Measurements from ENCODE around the gene C5. TPM values are rescaled to one million over a fixed set of nuclear protein-coding genes. Genes with fewer than 3 reads are reported as not detected.

The C5 gene
- total RNA-seq, 2 experiments from 2014 or later, result 2.5 to 2.7 TPM

- Mint-ChIP-seq H3K4me1 (ENCODE audit: low read depth) (peaks cover 49% of the 10 kb centered on the region), H3K36me3 (no peaks in the 10 kb centered on the region), H3K27ac (peak overlapping the region; percentile 49), H3K4me3 (no peak overlapping the region), H3K27me3 (no peaks in the 10 kb centered on the region), H3K9me3 (no peaks in the 10 kb centered on the region)
- ChIA-PET CTCF (interaction anchor here (1.0 to 6.3 kb wide), 14 partner anchors 13 to 182 kb away, joined by 3 to 76 read pairs (median 6); partner anchors contain the start of gene TRAF1), POLR2A (interaction anchor here (1.2 to 10.5 kb wide), 3 partner anchors 15 to 144 kb away, joined by 3 to 124 read pairs (median 6); partner anchors contain the start of gene FBXW2)
- DNase-seq, result no peak
- intact Hi-C loops (cut with micrococcal nuclease), result no loop called here
Measured at GRCh38 chr9:120937596-120937995, 112.5 kb downstream of the C5 start.

- POLR2A ChIA-PET, result interaction anchor here (0.6 to 10.5 kb wide), 5 partner anchors 14 to 223 kb away, joined by 3 to 124 read pairs (median 3); partner anchors contain the start of gene FBXW2
- CTCF ChIA-PET, result interaction anchor here (0.6 to 6.3 kb wide), 21 partner anchors 13 to 181 kb away, joined by 3 to 76 read pairs (median 5); partner anchors contain the start of genes PSMD5 and TRAF1
- intact Hi-C loops (cut with micrococcal nuclease), result no loop called here
- H3K27me3 Mint-ChIP-seq, result no peaks in the 10 kb centered on the region
- H3K9me3 Mint-ChIP-seq, result no peaks in the 10 kb centered on the region
- H3K4me1 Mint-ChIP-seq (ENCODE audit: low read depth), result peaks cover 54% of the 10 kb centered on the region
- no peaks in the 10 kb centered on the region for H3K36me3 Mint-ChIP-seq
- no peak for DNase-seq
- H3K27ac Mint-ChIP-seq, result peak overlapping the region; percentile 99
- H3K4me3 Mint-ChIP-seq, result no peak overlapping the region
Measured at GRCh38 chr9:120937127-120937526, 112.9 kb downstream of the C5 start.

GRCh38 chr9:120936764-120937122, 113.3 kb downstream of the C5 start:
- ChIA-PET POLR2A (interaction anchor here (0.6 to 10.5 kb wide), 4 partner anchors 14 to 224 kb away, joined by 3 to 124 read pairs (median 3); no protein-coding TSS in a partner anchor), CTCF (interaction anchor here (0.6 to 6.3 kb wide), 22 partner anchors 13 to 181 kb away, joined by 3 to 76 read pairs (median 5); partner anchors contain the start of genes PSMD5 and TRAF1)
- intact Hi-C loops (cut with micrococcal nuclease), result loop anchor here (1.0 kb wide), 6 partner anchors 10 to 180 kb away; partner anchors contain the start of genes FBXW2 and TRAF1
- H3K36me3 Mint-ChIP-seq, result no peaks in the 10 kb centered on the region
- H3K27me3 Mint-ChIP-seq, result no peaks in the 10 kb centered on the region
- H3K9me3 Mint-ChIP-seq, result no peaks in the 10 kb centered on the region
- H3K4me3 Mint-ChIP-seq, result peak overlapping the region; percentile 48
- peak overlapping the region; percentile 99 for H3K27ac Mint-ChIP-seq
- no peak for DNase-seq
- H3K4me1 Mint-ChIP-seq (ENCODE audit: low read depth), result peaks cover 58% of the 10 kb centered on the region

GRCh38 chr9:120936011-120936763, 113.9 kb downstream of the C5 start:
- no peaks in the 10 kb centered on the region for H3K27me3 Mint-ChIP-seq
- H3K4me3 Mint-ChIP-seq, result peak overlapping the region; percentile 48
- ChIA-PET POLR2A (interaction anchor here (0.7 to 10.5 kb wide), 3 partner anchors 13 to 68 kb away, joined by 3 to 124 read pairs (median 3); no protein-coding TSS in a partner anchor), CTCF (interaction anchor here (0.6 to 6.3 kb wide), 22 partner anchors 10 to 180 kb away, joined by 3 to 76 read pairs (median 5); partner anchors contain the start of genes PSMD5 and TRAF1)
- peaks cover 62% of the 10 kb centered on the region for H3K4me1 Mint-ChIP-seq (ENCODE audit: low read depth)
- intact Hi-C loops (cut with micrococcal nuclease), result loop anchor here (1.0 kb wide), 6 partner anchors 10 to 180 kb away; partner anchors contain the start of genes FBXW2 and TRAF1
- no peaks in the 10 kb centered on the region for H3K36me3 Mint-ChIP-seq
- DNase-seq, result peak; percentile 94
- H3K27ac Mint-ChIP-seq, result peak overlapping the region; percentile 99
- H3K9me3 Mint-ChIP-seq, result no peaks in the 10 kb centered on the region

- Mint-ChIP-seq H3K36me3 (no peaks in the 10 kb centered on the region), H3K27ac (peak overlapping the region; percentile 99), H3K9me3 (peaks cover 2% of the 10 kb centered on the region), H3K4me3 (peak overlapping the region; percentile 48), H3K27me3 (no peaks in the 10 kb centered on the region), H3K4me1 (ENCODE audit: low read depth) (peaks cover 66% of the 10 kb centered on the region)
- CTCF ChIA-PET, result interaction anchor here (0.6 to 6.3 kb wide), 11 partner anchors 10 to 179 kb away, joined by 3 to 76 read pairs (median 8); partner anchors contain the start of gene TRAF1
- POLR2A ChIA-PET, result interaction anchor here (1.0 to 10.5 kb wide), 4 partner anchors 13 to 163 kb away, joined by 3 to 124 read pairs (median 4); no protein-coding TSS in a partner anchor
- intact Hi-C loops (cut with micrococcal nuclease), result no loop called here
- peak; percentile 41 for DNase-seq
Measured at GRCh38 chr9:120935383-120935857, 114.7 kb downstream of the C5 start.

- no peaks in the 10 kb centered on the region for H3K36me3 Mint-ChIP-seq
Measured at GRCh38 chr9:120934281-120934680, 115.8 kb downstream of the C5 start.

GRCh38 chr9:120933310-120934055, 116.6 kb downstream of the C5 start:
- intact Hi-C loops (cut with micrococcal nuclease), result no loop called here
- POLR2A ChIA-PET, result interaction anchor here (1.4 to 10.5 kb wide), 4 partner anchors 11 to 140 kb away, joined by 3 to 124 read pairs (median 4); partner anchors contain the start of gene FBXW2

More at GRCh38 chr9:120934281-120934680, 115.8 kb downstream of the C5 start:
- ChIA-PET CTCF (interaction anchor here (0.8 to 6.3 kb wide), 4 partner anchors 11 to 178 kb away, joined by 4 to 76 read pairs (median 18); partner anchors contain the start of gene TRAF1), POLR2A (interaction anchor here (1.0 to 10.5 kb wide), 6 partner anchors 12 to 162 kb away, joined by 3 to 124 read pairs (median 4); partner anchors contain the start of gene FBXW2)
- Mint-ChIP-seq H3K9me3 (peaks cover 2% of the 10 kb centered on the region), H3K27me3 (no peaks in the 10 kb centered on the region), H3K4me3 (no peak overlapping the region), H3K27ac (peak overlapping the region; percentile 99), H3K4me1 (ENCODE audit: low read depth) (peaks cover 78% of the 10 kb centered on the region)
- intact Hi-C loops (cut with micrococcal nuclease), result no loop called here
- DNase-seq, result peak; percentile 41

GRCh38 chr9:120932086-120932823, 117.8 kb downstream of the C5 start:
- peak; percentile 32 for DNase-seq
- ChIA-PET CTCF (interaction anchor here (1.2 to 6.3 kb wide), 4 partner anchors 9 to 189 kb away, joined by 3 to 76 read pairs (median 5); partner anchors contain the start of gene TRAF1), POLR2A (interaction anchor here (0.6 to 10.5 kb wide), 12 partner anchors 9 to 139 kb away, joined by 3 to 124 read pairs (median 6); partner anchors contain the start of gene FBXW2)
- intact Hi-C loops (cut with micrococcal nuclease), result no loop called here
- Mint-ChIP-seq H3K4me1 (ENCODE audit: low read depth) (peaks cover 85% of the 10 kb centered on the region), H3K9me3 (peaks cover 2% of the 10 kb centered on the region), H3K27ac (peak overlapping the region; percentile 99), H3K36me3 (no peaks in the 10 kb centered on the region), H3K27me3 (no peaks in the 10 kb centered on the region), H3K4me3 (peak overlapping the region; percentile 74)

More at GRCh38 chr9:120933310-120934055, 116.6 kb downstream of the C5 start:
- Mint-ChIP-seq H3K36me3 (no peaks in the 10 kb centered on the region), H3K9me3 (peaks cover 2% of the 10 kb centered on the region), H3K27ac (peak overlapping the region; percentile 99), H3K4me1 (ENCODE audit: low read depth) (peaks cover 79% of the 10 kb centered on the region), H3K27me3 (no peaks in the 10 kb centered on the region), H3K4me3 (no peak overlapping the region)
- peak; percentile 19 for DNase-seq
- CTCF ChIA-PET, result interaction anchor here (0.8 to 6.3 kb wide), 3 partner anchors 10 to 88 kb away, joined by 4 to 76 read pairs (median 5); partner anchors contain the start of gene TRAF1

DNA sequence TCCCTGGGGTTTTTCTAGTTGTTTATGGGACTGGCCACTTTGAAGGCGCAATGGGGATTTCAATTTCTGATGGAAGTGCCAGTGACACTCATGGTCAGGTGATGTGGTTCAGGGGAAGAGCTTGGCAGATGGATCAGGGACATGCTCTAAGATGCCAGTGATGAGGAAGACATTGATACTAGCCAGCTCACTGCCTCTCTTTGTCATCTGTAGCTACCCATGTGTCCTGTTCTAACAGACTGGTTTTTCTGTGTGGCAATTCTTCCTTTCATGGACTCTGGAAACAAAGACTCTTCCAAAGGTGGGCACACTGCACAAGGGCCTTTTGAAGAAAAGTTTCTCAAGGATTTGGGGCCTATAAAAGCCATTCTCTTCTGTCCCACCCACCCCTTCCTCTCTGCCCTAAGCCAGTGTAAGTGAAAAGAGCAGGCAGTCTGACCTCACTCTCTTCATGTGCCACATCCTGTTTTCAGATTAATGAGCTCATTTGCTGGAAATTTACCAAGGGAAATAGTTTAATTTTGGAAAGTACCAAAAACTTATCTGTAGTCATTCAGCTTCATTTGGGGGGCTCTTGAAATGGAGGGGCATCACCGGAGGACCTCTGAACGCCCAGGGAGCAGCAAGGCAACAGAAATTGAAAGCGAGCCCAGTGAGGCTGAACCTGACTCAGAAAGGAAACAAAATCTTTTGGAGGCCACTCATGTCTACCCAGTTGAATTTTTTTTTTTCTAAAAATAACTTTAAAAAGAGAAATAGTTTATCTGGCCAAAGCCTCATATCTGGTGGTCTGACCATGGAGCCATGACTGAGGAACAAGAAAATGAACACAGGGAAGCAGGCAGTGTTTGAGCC, 118.6 kb downstream of the C5 start:
- Mint-ChIP-seq H3K36me3 (no peaks in the 10 kb centered on the region), H3K27ac (peak overlapping the region; percentile 99), H3K27me3 (no peaks in the 10 kb centered on the region), H3K4me1 (ENCODE audit: low read depth) (peaks cover 85% of the 10 kb centered on the region), H3K4me3 (peak overlapping the region; percentile 74), H3K9me3 (peaks cover 2% of the 10 kb centered on the region)
- DNase-seq, result peak; percentile 80
- CTCF ChIA-PET, result interaction anchor here (0.8 to 1.3 kb wide), 6 partner anchors 9 to 188 kb away, joined by 3 to 5 read pairs (median 4); no protein-coding TSS in a partner anchor
- intact Hi-C loops (cut with micrococcal nuclease), result loop anchor here (1.0 to 2.0 kb wide), 5 partner anchors 10 to 189 kb away; no protein-coding TSS in a partner anchor
- POLR2A ChIA-PET, result interaction anchor here (0.6 to 10.5 kb wide), 15 partner anchors 9 to 138 kb away, joined by 3 to 124 read pairs (median 5); partner anchors contain the start of gene FBXW2
